ENCODE results near the gene FGG. TPM values are rescaled to one million over a fixed set of nuclear protein-coding genes. Genes with fewer than 3 reads are reported as not detected.

The FGG gene
- total RNA-seq, 2 donors from 2014 or later, result 0.89 TPM; not detected in 1

GRCh38 chr4:154643493-154643892 is 31.0 kb upstream of the FGG start:
- H3K9me3 Mint-ChIP-seq, result no peaks in the 10 kb centered on the region
- no peaks in the 10 kb centered on the region for H3K4me1 Mint-ChIP-seq
- H3K9ac ChIP-seq (ENCODE audit: extremely low read depth, low read length, poor library complexity, severe bottlenecking), result no peak overlapping the region
- no peak for DNase-seq
- WGBS, 2 experiments (ENCODE audit: insufficient coverage in 1 of 2, insufficient read length in 1 of 2), result 94% methylated on average over 1 of the region's 2 CpGs; no CpG with 5 or more reads in 1 of the 2 experiments
- no peaks in the 10 kb centered on the region for H3K27me3 Mint-ChIP-seq (ENCODE audit: insufficient read depth)
- H3K4me3 ChIP-seq (ENCODE audit: low read length), result no peak overlapping the region
- no peak overlapping the region for H3K4me3 Mint-ChIP-seq
- H3K9me3 ChIP-seq (ENCODE audit: control insufficient read depth, low read length), result no peaks in the 10 kb centered on the region
- H3K36me3 Mint-ChIP-seq (ENCODE audit: low read depth), result no peaks in the 10 kb centered on the region
- H3K27me3 ChIP-seq (ENCODE audit: control insufficient read depth, insufficient read depth, low read length, poor library complexity, severe bottlenecking), result no peaks in the 10 kb centered on the region
- TF ChIP-seq CTCF (conservative IDR thresholded peaks at IDR 0.05), result no peak
- H3K27ac Mint-ChIP-seq, result no peak overlapping the region
- H3K36me3 ChIP-seq (ENCODE audit: control insufficient read depth, insufficient read depth, low read length), result no peaks in the 10 kb centered on the region
- H3K4me1 ChIP-seq (ENCODE audit: control insufficient read depth, insufficient read depth, low read length), result no peaks in the 10 kb centered on the region
- H3K27ac ChIP-seq (ENCODE audit: low read depth, low read length), result no peak overlapping the region

DNA sequence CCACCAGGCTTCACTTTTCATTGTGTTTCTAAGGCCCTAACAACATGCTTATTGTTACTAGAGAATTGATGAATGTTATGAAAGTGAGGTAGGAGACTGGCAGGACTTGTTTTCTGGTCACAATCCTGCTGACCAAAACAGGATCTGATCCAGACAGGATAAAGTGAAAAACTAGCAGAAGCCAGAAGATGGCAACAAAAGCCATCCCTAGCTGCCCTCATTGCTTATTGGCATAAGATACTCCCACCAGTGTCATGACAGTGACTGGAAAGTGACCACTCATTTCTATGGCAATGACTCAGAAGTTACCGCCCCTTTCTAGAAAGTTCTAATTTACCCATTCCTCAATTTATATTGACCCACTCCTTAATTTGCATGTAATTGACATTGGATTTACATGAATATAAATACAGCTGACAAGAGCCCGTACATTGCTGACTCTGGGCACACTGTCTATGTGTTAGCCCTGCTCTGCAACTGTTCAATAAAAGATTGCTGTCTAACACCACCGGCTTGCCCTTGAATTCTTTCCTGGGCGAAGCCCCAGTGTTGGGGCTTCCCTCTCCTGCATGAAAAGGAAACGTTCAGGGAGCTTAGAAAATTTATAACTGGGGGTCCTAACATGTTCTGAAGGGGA is 30.0 kb upstream of the FGG start:
- H3K27ac Mint-ChIP-seq, result no peak overlapping the region
- no peak for DNase-seq

DNA sequence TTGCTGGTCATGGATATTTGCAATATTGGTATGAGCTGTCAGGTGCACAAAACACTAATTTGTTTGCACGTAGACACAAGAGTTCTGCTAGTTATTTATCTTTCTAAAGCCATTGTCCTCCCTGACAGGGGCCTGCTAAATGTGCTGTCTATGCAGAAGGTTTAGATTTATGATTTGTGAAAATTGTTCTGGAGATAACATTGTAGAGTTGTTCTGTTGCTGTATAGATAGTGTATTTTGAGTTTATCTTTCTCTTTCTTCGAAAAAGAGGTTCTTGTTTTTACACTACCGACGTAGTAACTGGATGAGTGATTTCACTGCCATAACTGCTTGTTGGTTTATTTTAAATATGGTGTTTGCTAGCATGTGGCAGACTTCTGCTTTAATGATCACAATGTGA is 28.5 kb upstream of the FGG start:
- H3K27ac Mint-ChIP-seq, result no peak overlapping the region
- Histone ChIP-seq H3K27ac (ENCODE audit: low read depth, low read length) (no peak overlapping the region), H3K9me3 (ENCODE audit: control insufficient read depth, low read length) (no peaks in the 10 kb centered on the region), H3K4me3 (ENCODE audit: low read length) (no peak overlapping the region), H3K36me3 (ENCODE audit: control insufficient read depth, insufficient read depth, low read length) (no peaks in the 10 kb centered on the region), H3K27me3 (ENCODE audit: control insufficient read depth, insufficient read depth, low read length, poor library complexity, severe bottlenecking) (no peaks in the 10 kb centered on the region), H3K9ac (ENCODE audit: extremely low read depth, low read length, poor library complexity, severe bottlenecking) (no peak overlapping the region), H3K4me1 (ENCODE audit: control insufficient read depth, insufficient read depth, low read length) (no peaks in the 10 kb centered on the region)
- no peak for TF ChIP-seq CTCF (conservative IDR thresholded peaks at IDR 0.05)
- DNase-seq, result no peak
- no peaks in the 10 kb centered on the region for H3K9me3 Mint-ChIP-seq
- no peaks in the 10 kb centered on the region for H3K27me3 Mint-ChIP-seq (ENCODE audit: insufficient read depth)
- WGBS, 2 experiments (ENCODE audit: insufficient coverage in 1 of 2, insufficient read length in 1 of 2), result 77 to 84% methylated on average over 4 of the region's 4 CpGs
- no peak overlapping the region for H3K4me3 Mint-ChIP-seq
- peaks cover 5% of the 10 kb centered on the region for H3K36me3 Mint-ChIP-seq (ENCODE audit: low read depth)
- H3K4me1 Mint-ChIP-seq, result no peaks in the 10 kb centered on the region

More for the DNA sequence above, 30.0 kb upstream of the FGG start:
- Histone ChIP-seq H3K27ac (ENCODE audit: low read depth, low read length) (no peak overlapping the region), H3K4me3 (ENCODE audit: low read length) (no peak overlapping the region), H3K9me3 (ENCODE audit: control insufficient read depth, low read length) (no peaks in the 10 kb centered on the region), H3K27me3 (ENCODE audit: control insufficient read depth, insufficient read depth, low read length, poor library complexity, severe bottlenecking) (no peaks in the 10 kb centered on the region), H3K9ac (ENCODE audit: extremely low read depth, low read length, poor library complexity, severe bottlenecking) (no peak overlapping the region), H3K4me1 (ENCODE audit: control insufficient read depth, insufficient read depth, low read length) (no peaks in the 10 kb centered on the region), H3K36me3 (ENCODE audit: control insufficient read depth, insufficient read depth, low read length) (no peaks in the 10 kb centered on the region)
- Mint-ChIP-seq H3K4me3 (no peak overlapping the region), H3K36me3 (ENCODE audit: low read depth) (no peaks in the 10 kb centered on the region), H3K9me3 (no peaks in the 10 kb centered on the region), H3K4me1 (no peaks in the 10 kb centered on the region), H3K27me3 (ENCODE audit: insufficient read depth) (no peaks in the 10 kb centered on the region)
- 83 to 88% methylated on average over 1 to 5 of the region's 5 CpGs for WGBS, 2 experiments (ENCODE audit: insufficient coverage in 1 of 2, insufficient read length in 1 of 2)
- TF ChIP-seq CTCF (conservative IDR thresholded peaks at IDR 0.05), result peak; percentile 62

Measured in endodermal cell (in vitro differentiated cells).